GM21717 (cell line): ENCODE results near the gene SCARF2.

Source experiments
- ATAC-seq: cut with Tn5 transposase; IDR thresholded peaks from one replicate; pipeline ENCODE4 v1.9.1; 2021; ENCODE audit warnings: mild to moderate bottlenecking, moderate library complexity; ENCODE audit not compliant: unreplicated experiment

SCARF2 gene

GRCh38 chr22:20440637-20441591, 3.3 kb upstream of the SCARF2 start:
- ATAC-seq = no peak

GRCh38 chr22:20439928-20440575, 2.4 kb upstream of the SCARF2 start:
- no peak for ATAC-seq

- no peak for ATAC-seq
Observed at GRCh38 chr22:20439556-20439927, 1.9 kb upstream of the SCARF2 start.

- ATAC-seq = no peak
Observed at GRCh38 chr22:20438678-20439492, 1.3 kb upstream of the SCARF2 start.

GRCh38 chr22:20438427-20438677, 727 bp upstream of the SCARF2 start:
- no peak for ATAC-seq

GRCh38 chr22:20436768-20437612, 635 bp downstream of the SCARF2 start:
- ATAC-seq = no peak

- no peak for ATAC-seq
Observed at GRCh38 chr22:20436307-20436767, 1.3 kb downstream of the SCARF2 start.

- no peak for ATAC-seq
Observed at GRCh38 chr22:20435436-20436306, 2.0 kb downstream of the SCARF2 start.

GRCh38 chr22:20434773-20435172, 2.9 kb downstream of the SCARF2 start:
- ATAC-seq = no peak

- ATAC-seq = no peak
Observed at GRCh38 chr22:20434264-20434751, 3.3 kb downstream of the SCARF2 start.

- no peak for ATAC-seq
Observed at GRCh38 chr22:20433686-20434241, 3.9 kb downstream of the SCARF2 start.

GRCh38 chr22:20433191-20433590, 4.4 kb downstream of the SCARF2 start:
- no peak for ATAC-seq

GRCh38 chr22:20432244-20432686, 5.4 kb downstream of the SCARF2 start:
- ATAC-seq = no peak

- no peak for ATAC-seq
Observed at GRCh38 chr22:20431511-20432192, 6.0 kb downstream of the SCARF2 start.

GRCh38 chr22:20430720-20431510, 6.7 kb downstream of the SCARF2 start:
- no peak for ATAC-seq

- no peak for ATAC-seq
Observed at GRCh38 chr22:20430101-20430719, 7.4 kb downstream of the SCARF2 start.
